Psoas muscle (tissue), 8 donors: ENCODE data around the gene ASPG. TPM values are rescaled to one million over a fixed set of nuclear protein-coding genes. Genes with fewer than 3 reads are reported as not detected.

Experiments
- ATAC-seq, 4 donors: fragments of 200-7000 bp; cut with Tn5 transposase; one replicate each; pipeline ENCODE4 v1.9.1; 2020; ENCODE audit warnings: moderate library complexity in 3 of 4, mild to moderate bottlenecking in 2 of 4
- DNase-seq, 2 donors: peaks; one replicate each; pipeline ENCODE4 v3.0.0-alpha.2; 2020
- H3K27ac ChIP-seq: fragments of 200-600 bp; one replicate; pipeline ENCODE4 v1.8.0; 2022
- H3K27me3 ChIP-seq, 3 donors: fragments of 200-600 bp in 1 of 3; one replicate each; pipeline versions ENCODE4 v1.6.1 to v1.8.0; 2013 to 2022; ENCODE audit warnings: low read length in 2 of 3, mild to moderate bottlenecking in 2 of 3, moderate library complexity in 1 of 3; ENCODE audit not compliant: insufficient read depth in 3 of 3
- H3K36me3 ChIP-seq, 2 donors: fragments of 200-600 bp in 1 of 2; one replicate each; pipeline versions ENCODE4 v1.6.1 to v1.8.0; 2013 to 2022; ENCODE audit warnings: low read depth in 1 of 2, mild to moderate bottlenecking in 1 of 2, moderate library complexity in 1 of 2; ENCODE audit not compliant: insufficient read depth in 1 of 2
- H3K4me1 ChIP-seq: fragments of 200-600 bp; one replicate; pipeline ENCODE4 v1.8.0; 2022
- H3K4me3 ChIP-seq: fragments of 200-600 bp; one replicate; pipeline ENCODE4 v1.8.0; 2022; ENCODE audit warnings: mild to moderate bottlenecking
- H3K9me3 ChIP-seq: fragments of 200-600 bp; one replicate; pipeline ENCODE4 v1.8.0; 2022
- WGBS, 3 donors: extraction: QIAGEN DNeasy Blood & Tissue Kit; methylation state at CpG; one replicate each; pipeline versions ENCODE4 v1.1.6 to v1.1.7; 2013; 5-methylcytosine and 5-hydroxymethylcytosine counted together
- intact Hi-C, 2 donors: fragments of 100-400 bp; cut with DNase I; formaldehyde crosslinking; loops; one replicate each; pipeline versions ENCODE4 v1.11.0 to v1.14.2; 2022
- polyA plus RNA-seq, 3 donors: library from polyadenylated mRNA; stranded (reverse); fragments of 200-250 nt; gene quantifications; one replicate each; pipeline ENCODE4 v1.2.3, GENCODE V29; 2013
- total RNA-seq, 4 donors: library from RNA; stranded (reverse); fragmentation: NEBNext Ultra II Directional in 2 of 4; extraction: Animal tissue kit (Norgen Biotek cat#: 25700) in 2 of 4; gene quantifications; one replicate each; pipeline versions ENCODE4 v1.2.1 to v1.2.4, GENCODE V29; 2021 to 2023
- TF ChIP-seq, protein P1 (sequence below): fragments of 200-600 bp; IDR thresholded peaks from one replicate; pipeline ENCODE4 v1.8.0; 2022; ENCODE audit warnings: antibody characterized with exemption
- donor health status: healthy with polysubstance abuse.
- donor health status: DM: no; HTN: no; CAD: no; lungs with moderate emphysema.
- donor health status: Bipolar disorder and iron deficiency.
- donor health status: healthy.
- donor health status: DM: yes; HTN: yes; CAD: no.
- donor health status: DM: no; HTN: no; CAD: no.
- donor health status: DM: no; HTN: no; CAD: no.
- donor health status: DM: yes; HTN: yes; CAD: no.

ASPG gene
- total and polyA plus RNA-seq, 7 donors, result 0.04 to 0.84 (median 0.33) TPM; not detected in 1

- WGBS, 3 donors, result 58 to 64% (median 59%) methylated on average over 3 of the region's 3 CpGs
- intact Hi-C loops, result no loop called here
- H3K27me3 ChIP-seq, result peaks cover 0 to 31% (median 3%) of the 10 kb centered on the region in 3 donors
These were observed 12.9 kb upstream of the ASPG start for GRCh38 chr14:104072586-104072985.

GRCh38 chr14:104073764-104074163 is 11.7 kb upstream of the ASPG start:
- peaks cover 0 to 26% (median 3%) of the 10 kb centered on the region in 3 donors for H3K27me3 ChIP-seq
- TF ChIP-seq, protein P1, sequence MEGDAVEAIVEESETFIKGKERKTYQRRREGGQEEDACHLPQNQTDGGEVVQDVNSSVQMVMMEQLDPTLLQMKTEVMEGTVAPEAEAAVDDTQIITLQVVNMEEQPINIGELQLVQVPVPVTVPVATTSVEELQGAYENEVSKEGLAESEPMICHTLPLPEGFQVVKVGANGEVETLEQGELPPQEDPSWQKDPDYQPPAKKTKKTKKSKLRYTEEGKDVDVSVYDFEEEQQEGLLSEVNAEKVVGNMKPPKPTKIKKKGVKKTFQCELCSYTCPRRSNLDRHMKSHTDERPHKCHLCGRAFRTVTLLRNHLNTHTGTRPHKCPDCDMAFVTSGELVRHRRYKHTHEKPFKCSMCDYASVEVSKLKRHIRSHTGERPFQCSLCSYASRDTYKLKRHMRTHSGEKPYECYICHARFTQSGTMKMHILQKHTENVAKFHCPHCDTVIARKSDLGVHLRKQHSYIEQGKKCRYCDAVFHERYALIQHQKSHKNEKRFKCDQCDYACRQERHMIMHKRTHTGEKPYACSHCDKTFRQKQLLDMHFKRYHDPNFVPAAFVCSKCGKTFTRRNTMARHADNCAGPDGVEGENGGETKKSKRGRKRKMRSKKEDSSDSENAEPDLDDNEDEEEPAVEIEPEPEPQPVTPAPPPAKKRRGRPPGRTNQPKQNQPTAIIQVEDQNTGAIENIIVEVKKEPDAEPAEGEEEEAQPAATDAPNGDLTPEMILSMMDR, result no peak
- no peak overlapping the region for H3K27ac ChIP-seq
- WGBS, 3 donors, result 64 to 73% (median 66%) methylated on average over 4 of the region's 4 CpGs
- no peaks in the 10 kb centered on the region for H3K9me3 ChIP-seq
- no peak for ATAC-seq
- no peaks in the 10 kb centered on the region for H3K4me1 ChIP-seq
- no peak overlapping the region for H3K4me3 ChIP-seq
- intact Hi-C loops, result no loop called here
- no peak for DNase-seq
- no peaks in the 10 kb centered on the region for H3K36me3 ChIP-seq

More at GRCh38 chr14:104072586-104072985, 12.9 kb upstream of the ASPG start:
- no peaks in the 10 kb centered on the region for H3K9me3 ChIP-seq
- H3K36me3 ChIP-seq, result no peaks in the 10 kb centered on the region
- H3K4me3 ChIP-seq, result no peak overlapping the region
- H3K4me1 ChIP-seq, result no peaks in the 10 kb centered on the region
- TF ChIP-seq, protein P1, result no peak
- no peak overlapping the region for H3K27ac ChIP-seq
- DNase-seq (no peak), ATAC-seq (no peak)

GRCh38 chr14:104075530-104076151 is 9.9 kb upstream of the ASPG start:
- Histone ChIP-seq H3K36me3 (no peaks in the 10 kb centered on the region), H3K27ac (no peak overlapping the region), H3K9me3 (no peaks in the 10 kb centered on the region), H3K4me3 (no peak overlapping the region), H3K27me3 (peaks cover 0 to 19% (median 2%) of the 10 kb centered on the region in 3 donors), H3K4me1 (no peaks in the 10 kb centered on the region)
- TF ChIP-seq, protein P1, result no peak
- ATAC-seq (no peak), DNase-seq (no peak)
- intact Hi-C loops, result loop anchor here (5.0 kb wide), 2 partner anchors 487 to 497 kb away; no protein-coding TSS in a partner anchor
- WGBS, 3 donors, result 32 to 36% (median 35%) methylated on average over 6 of the region's 6 CpGs

- TF ChIP-seq, protein P1, result no peak
- Histone ChIP-seq H3K36me3 (no peaks in the 10 kb centered on the region), H3K4me1 (no peaks in the 10 kb centered on the region), H3K4me3 (no peak overlapping the region), H3K27me3 (peaks cover 0 to 19% (median 2%) of the 10 kb centered on the region in 3 donors), H3K27ac (no peak overlapping the region), H3K9me3 (no peaks in the 10 kb centered on the region)
- 70 to 79% (median 76%) methylated on average over 5 of the region's 5 CpGs for WGBS, 3 donors
- ATAC-seq (no peak), DNase-seq (no peak)
- intact Hi-C loops, result loop anchor here (5.0 kb wide), 2 partner anchors 486 to 496 kb away; no protein-coding TSS in a partner anchor
These were observed 8.8 kb upstream of the ASPG start for GRCh38 chr14:104076743-104077142.
